ENCODE measurements around the gene RIT2.

- TF ChIP-seq CTCF (IDR thresholded peaks at IDR 0.05) (no peak), POLR2A (IDR thresholded peaks at IDR 0.05) (no peak), POLR2AphosphoS5 (IDR thresholded peaks at IDR 0.05) (no peak)
Observed at GRCh38 chr18:42996824-42997223, 118.7 kb downstream of the RIT2 start.
